ENCODE data around the gene INHBE.

DNA sequence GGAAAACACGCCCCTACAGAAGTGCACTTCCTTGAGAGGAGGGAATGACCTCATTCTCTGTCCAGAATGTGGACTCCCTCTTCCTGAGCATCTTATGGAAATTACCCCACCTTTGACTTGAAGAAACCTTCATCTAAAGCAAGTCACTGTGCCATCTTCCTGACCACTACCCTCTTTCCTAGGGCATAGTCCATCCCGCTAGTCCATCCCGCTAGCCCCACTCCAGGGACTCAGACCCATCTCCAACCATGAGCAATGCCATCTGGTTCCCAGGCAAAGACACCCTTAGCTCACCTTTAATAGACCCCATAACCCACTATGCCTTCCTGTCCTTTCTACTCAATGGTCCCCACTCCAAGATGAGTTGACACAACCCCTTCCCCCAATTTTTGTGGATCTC lies 5.0 kb upstream of the INHBE start:
- TF ChIP-seq CTCF (tag by site-specific recombination; IDR thresholded peaks at IDR 0.05) (no peak), ZNF704 (tag by site-specific recombination; IDR thresholded peaks at IDR 0.05) (no peak), ZNF146 (tag by site-specific recombination; IDR thresholded peaks at IDR 0.05) (no peak)
- TF ChIP-seq, protein P1, sequence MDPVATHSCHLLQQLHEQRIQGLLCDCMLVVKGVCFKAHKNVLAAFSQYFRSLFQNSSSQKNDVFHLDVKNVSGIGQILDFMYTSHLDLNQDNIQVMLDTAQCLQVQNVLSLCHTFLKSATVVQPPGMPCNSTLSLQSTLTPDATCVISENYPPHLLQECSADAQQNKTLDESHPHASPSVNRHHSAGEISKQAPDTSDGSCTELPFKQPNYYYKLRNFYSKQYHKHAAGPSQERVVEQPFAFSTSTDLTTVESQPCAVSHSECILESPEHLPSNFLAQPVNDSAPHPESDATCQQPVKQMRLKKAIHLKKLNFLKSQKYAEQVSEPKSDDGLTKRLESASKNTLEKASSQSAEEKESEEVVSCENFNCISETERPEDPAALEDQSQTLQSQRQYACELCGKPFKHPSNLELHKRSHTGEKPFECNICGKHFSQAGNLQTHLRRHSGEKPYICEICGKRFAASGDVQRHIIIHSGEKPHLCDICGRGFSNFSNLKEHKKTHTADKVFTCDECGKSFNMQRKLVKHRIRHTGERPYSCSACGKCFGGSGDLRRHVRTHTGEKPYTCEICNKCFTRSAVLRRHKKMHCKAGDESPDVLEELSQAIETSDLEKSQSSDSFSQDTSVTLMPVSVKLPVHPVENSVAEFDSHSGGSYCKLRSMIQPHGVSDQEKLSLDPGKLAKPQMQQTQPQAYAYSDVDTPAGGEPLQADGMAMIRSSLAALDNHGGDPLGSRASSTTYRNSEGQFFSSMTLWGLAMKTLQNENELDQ (tag by site-specific recombination; IDR thresholded peaks at IDR 0.05; ENCODE audit: low read depth): no peak

Measured in HEK293 (cell line).